IPS DF 4.7 (cell line): ENCODE measurements around the gene ALDH1A1.

Source experiments
- DNase-seq: peaks from one replicate; pipeline ENCODE4 v3.0.0-alpha.2; 2013; ENCODE audit warnings: low spot score; ENCODE audit errors: extremely low read depth

The ALDH1A1 gene

GRCh38 chr9:72919246-72919945, 33.5 kb downstream of the ALDH1A1 start:
- no peak for DNase-seq

GRCh38 chr9:72917892-72918509, 34.9 kb downstream of the ALDH1A1 start:
- DNase-seq: no peak

- DNase-seq: no peak
Observed at GRCh38 chr9:72915659-72916058, 37.2 kb downstream of the ALDH1A1 start.

- DNase-seq: no peak
Observed at GRCh38 chr9:72914750-72915149, 38.1 kb downstream of the ALDH1A1 start.

GRCh38 chr9:72913382-72914009, 39.4 kb downstream of the ALDH1A1 start:
- no peak for DNase-seq

GRCh38 chr9:72912476-72913381, 40.1 kb downstream of the ALDH1A1 start:
- no peak for DNase-seq

GRCh38 chr9:72911816-72912215, 41.0 kb downstream of the ALDH1A1 start:
- no peak for DNase-seq

GRCh38 chr9:72911247-72911775, 41.5 kb downstream of the ALDH1A1 start:
- no peak for DNase-seq

GRCh38 chr9:72909428-72909827, 43.4 kb downstream of the ALDH1A1 start:
- DNase-seq: no peak

GRCh38 chr9:72907421-72907820, 45.4 kb downstream of the ALDH1A1 start:
- DNase-seq: no peak

GRCh38 chr9:72906810-72907209, 46.0 kb downstream of the ALDH1A1 start:
- no peak for DNase-seq

- DNase-seq: no peak
Observed at GRCh38 chr9:72905514-72906480, 47.1 kb downstream of the ALDH1A1 start.

- DNase-seq: no peak
Observed at GRCh38 chr9:72904267-72905093, 48.4 kb downstream of the ALDH1A1 start.

GRCh38 chr9:72903103-72903502, 49.8 kb downstream of the ALDH1A1 start:
- DNase-seq: no peak

- DNase-seq: no peak
Observed at GRCh38 chr9:72902268-72902667, 50.6 kb downstream of the ALDH1A1 start.

- no peak for DNase-seq
Observed at GRCh38 chr9:72899734-72900477, 52.9 kb downstream of the ALDH1A1 start.

GRCh38 chr9:72898784-72899733, 53.8 kb downstream of the ALDH1A1 start:
- no peak for DNase-seq

- DNase-seq: no peak
Observed at GRCh38 chr9:72898360-72898759, 54.5 kb downstream of the ALDH1A1 start.
